GM12878 (cell line): ENCODE measurements around the gene RNASE7. TPM values are rescaled to one million over a fixed set of nuclear protein-coding genes. Genes with fewer than 3 reads are reported as not detected.
A peak's percentile ranks its signal among the peaks of the same experiment; 100 is the strongest.

Experiments used
- BHLHE40 ChIP-seq, 2 experiments: fragments of 450-650 bp in 1 of 2; IDR thresholded peaks; 2 replicates each; pipeline ENCODE4 v1.6.1; 2011 to 2017; ENCODE audit warnings: low read depth in 2 of 2, borderline replicate concordance in 1 of 2, improper control_type of control experiment in 1 of 2, low read length in 1 of 2, mild to moderate bottlenecking in 1 of 2
- CBX5 ChIP-seq: sonication (generic); IDR thresholded peaks from 2 replicates; pipeline ENCODE4 v1.6.1; 2016; ENCODE audit warnings: low read depth, moderate library complexity, mild to moderate bottlenecking, inconsistent platforms
- CREM ChIP-seq: IDR thresholded peaks from 2 replicates; pipeline ENCODE4 v1.6.1; 2014; ENCODE audit warnings: antibody characterized with exemption, low read depth
- EGR1 ChIP-seq, 2 experiments: IDR thresholded peaks; 1 replicate in 1 of 2; 2 replicates in 1 of 2; pipeline ENCODE4 v1.6.1; 2011 to 2012; ENCODE audit warnings: low read depth in 2 of 2, low read length in 2 of 2, borderline replicate concordance in 1 of 2, mild to moderate bottlenecking in 1 of 2, moderate library complexity in 1 of 2
- ESRRA ChIP-seq: IDR thresholded peaks from 2 replicates; pipeline ENCODE4 v1.6.1; 2012; ENCODE audit warnings: mild to moderate bottlenecking, low read length, improper control_type of control experiment
- FOS ChIP-seq: IDR thresholded peaks from 3 replicates; pipeline ENCODE4 v1.6.1; 2011; ENCODE audit warnings: borderline replicate concordance; ENCODE audit not compliant: insufficient read length; ENCODE audit errors: extremely low read depth
- IRF4 ChIP-seq: IDR thresholded peaks from 2 replicates; pipeline ENCODE4 v1.6.1; 2011; ENCODE audit warnings: low read depth, low read length
- NR2F1 ChIP-seq: fragments of 450-650 bp; conservative IDR thresholded peaks from 2 replicates; pipeline ENCODE4 v1.6.1; 2017; ENCODE audit warnings: mild to moderate bottlenecking
- PAX5 ChIP-seq: IDR thresholded peaks from 2 replicates; pipeline ENCODE4 v1.6.1; 2011; ENCODE audit warnings: low read depth, low read length, borderline replicate concordance
- PML ChIP-seq: IDR thresholded peaks from 2 replicates; pipeline ENCODE4 v1.6.1; 2012; ENCODE audit warnings: low read length, inconsistent platforms
- RBBP5 ChIP-seq: fragments of 200-600 bp; sonication (generic); conservative IDR thresholded peaks from 2 replicates; pipeline ENCODE4 v1.6.1; 2016
- RCOR1 ChIP-seq: conservative IDR thresholded peaks from 2 replicates; pipeline ENCODE4 v1.6.1; 2012; ENCODE audit warnings: low read depth, low read length, improper control_type of control experiment
- SIX5 ChIP-seq: IDR thresholded peaks from 2 replicates; pipeline ENCODE4 v1.6.1; 2011; ENCODE audit warnings: mild to moderate bottlenecking, low read depth, low read length, moderate library complexity; ENCODE audit not compliant: severe bottlenecking
- SMARCA5 ChIP-seq: fragments of 450-650 bp; IDR thresholded peaks from 2 replicates; pipeline ENCODE4 v1.6.1; 2017; ENCODE audit warnings: mild to moderate bottlenecking
- SP1 ChIP-seq: IDR thresholded peaks from one replicate; pipeline ENCODE4 v1.6.1; 2011; ENCODE audit warnings: low read depth, low read length
- SRF ChIP-seq, 2 experiments: IDR thresholded peaks; 2 replicates each; pipeline ENCODE4 v1.6.1; 2011; ENCODE audit warnings: low read depth in 2 of 2, low read length in 2 of 2, mild to moderate bottlenecking in 1 of 2, moderate library complexity in 1 of 2
- STAT1 ChIP-seq: fragments of 450-650 bp; conservative IDR thresholded peaks from 2 replicates; pipeline ENCODE4 v1.6.1; 2014; ENCODE audit warnings: antibody characterized with exemption, mild to moderate bottlenecking
- TCF3 ChIP-seq: IDR thresholded peaks from 2 replicates; pipeline ENCODE4 v1.6.1; 2012; ENCODE audit warnings: low read depth, mild to moderate bottlenecking, low read length, borderline replicate concordance; ENCODE audit not compliant: insufficient read depth
- ZNF207 ChIP-seq: fragments of 450-650 bp; IDR thresholded peaks from 2 replicates; pipeline ENCODE4 v1.6.1; 2014; ENCODE audit warnings: antibody characterized with exemption, mild to moderate bottlenecking, borderline replicate concordance
- polyA plus RNA-seq, 11 experiments: library from polyadenylated mRNA; depleted of rRNA in 4 of 11; unstranded in 6 of 11; stranded (reverse) in 5 of 11; fragments of >200 nt; fragmentation: Nextera tagmentation in 4 of 11; fragmentation: Illumina TruSeq in 1 of 11; extraction: Ambion mirVana in 4 of 11; extraction: Trizol in 1 of 11; gene quantifications; 1 replicate in 1 of 11; 2 replicates in 10 of 11; pipeline versions ENCODE4 v1.2.1 to v1.2.3, GENCODE V29; 2011 to 2016; ENCODE audit warnings: inconsistent platforms in 2 of 11, missing spikeins in 2 of 11, low read depth in 1 of 11
- total RNA-seq, 4 experiments: library from RNA; depleted of rRNA in 3 of 4; stranded (reverse); fragments of >200 nt in 3 of 4; fragmentation: Illumina TruSeq in 1 of 4; extraction: Trizol in 1 of 4; gene quantifications; 2 replicates each; pipeline versions ENCODE4 v1.2.1 to v1.2.3, GENCODE V29; 2013 to 2021
- TF ChIP-seq, protein P1 (sequence below), 3 experiments: IDR thresholded peaks in 2 of 3; conservative IDR thresholded peaks in 1 of 3; 2 replicates each; pipeline ENCODE4 v1.5.1; 2011; ENCODE audit warnings: low read depth in 3 of 3, low read length in 3 of 3, mild to moderate bottlenecking in 3 of 3, control low read depth in 2 of 3, moderate library complexity in 2 of 3, inconsistent platforms in 1 of 3, mixed read lengths in 1 of 3; ENCODE audit not compliant: control insufficient read depth in 2 of 3, insufficient read depth in 1 of 3; ENCODE audit errors: extremely low read depth in 1 of 3
- TF ChIP-seq, protein P2 (sequence below): fragments of 450-650 bp; IDR thresholded peaks from 2 replicates; pipeline ENCODE4 v1.6.1; 2016; ENCODE audit warnings: mild to moderate bottlenecking, moderate library complexity, borderline replicate concordance

RNASE7 gene
- total and polyA plus RNA-seq, 10 of the 15 experiments (the other 5 are each of a cell fraction or from before 2014, with no cell fraction given) = not detected

DNA sequence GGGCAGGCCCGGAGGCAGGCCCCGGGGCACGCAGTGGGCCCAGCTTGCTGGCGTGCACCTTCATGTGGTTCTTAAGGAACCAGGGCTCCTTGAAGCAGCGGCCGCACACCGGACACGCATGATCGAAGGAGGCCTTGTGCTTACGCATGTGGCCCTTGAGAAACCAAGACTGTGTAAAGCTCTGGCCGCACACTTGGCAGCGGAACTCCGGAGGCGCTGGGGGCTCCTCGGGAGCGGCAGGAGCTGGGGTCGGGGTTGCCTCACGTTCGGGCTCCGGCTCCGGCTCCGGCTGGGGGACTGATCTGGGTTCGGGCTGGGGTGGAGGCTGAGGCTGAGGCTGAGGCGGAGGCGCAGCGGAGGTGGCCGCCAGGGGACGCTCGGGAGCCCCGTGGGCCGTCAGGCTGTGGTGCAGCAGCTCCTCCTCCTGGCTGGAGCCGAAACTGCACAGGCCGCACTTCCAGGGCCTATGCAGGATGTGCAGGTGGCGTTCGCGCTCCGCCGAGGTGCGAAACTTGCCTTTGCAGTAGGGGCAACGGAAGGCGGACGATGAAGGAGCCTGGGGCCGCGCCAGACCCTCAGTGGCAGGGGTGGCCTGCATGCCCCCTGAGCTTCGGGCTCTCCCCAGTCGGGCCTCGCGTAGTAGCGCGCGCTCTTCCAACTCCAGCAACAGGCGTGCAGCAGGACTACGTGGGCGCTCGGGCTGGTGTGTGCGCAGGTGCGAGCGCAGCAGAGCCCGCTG lies 50.3 kb downstream of the RNASE7 start (continued):
- TF ChIP-seq, protein P1, sequence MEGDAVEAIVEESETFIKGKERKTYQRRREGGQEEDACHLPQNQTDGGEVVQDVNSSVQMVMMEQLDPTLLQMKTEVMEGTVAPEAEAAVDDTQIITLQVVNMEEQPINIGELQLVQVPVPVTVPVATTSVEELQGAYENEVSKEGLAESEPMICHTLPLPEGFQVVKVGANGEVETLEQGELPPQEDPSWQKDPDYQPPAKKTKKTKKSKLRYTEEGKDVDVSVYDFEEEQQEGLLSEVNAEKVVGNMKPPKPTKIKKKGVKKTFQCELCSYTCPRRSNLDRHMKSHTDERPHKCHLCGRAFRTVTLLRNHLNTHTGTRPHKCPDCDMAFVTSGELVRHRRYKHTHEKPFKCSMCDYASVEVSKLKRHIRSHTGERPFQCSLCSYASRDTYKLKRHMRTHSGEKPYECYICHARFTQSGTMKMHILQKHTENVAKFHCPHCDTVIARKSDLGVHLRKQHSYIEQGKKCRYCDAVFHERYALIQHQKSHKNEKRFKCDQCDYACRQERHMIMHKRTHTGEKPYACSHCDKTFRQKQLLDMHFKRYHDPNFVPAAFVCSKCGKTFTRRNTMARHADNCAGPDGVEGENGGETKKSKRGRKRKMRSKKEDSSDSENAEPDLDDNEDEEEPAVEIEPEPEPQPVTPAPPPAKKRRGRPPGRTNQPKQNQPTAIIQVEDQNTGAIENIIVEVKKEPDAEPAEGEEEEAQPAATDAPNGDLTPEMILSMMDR (IDR thresholded peaks at IDR 0.05 in 2 of 3, conservative IDR thresholded peaks at IDR 0.05 in 1 of 3; ENCODE audit: control insufficient read depth in 2 of 3, extremely low read depth in 1 of 3, insufficient read depth in 1 of 3, low read depth in 3 of 3, low read length in 3 of 3) = peak; percentile 100; a peak in 5 of 6 replicates
- 0 out of 3 replicates have a peak, but pooled peaks of 1 of the 2 experiments have one; percentile 17 for TF ChIP-seq EGR1 (IDR thresholded peaks at IDR 0.05; ENCODE audit: borderline replicate concordance in 1 of 2, low read depth in 2 of 2, low read length in 2 of 2)
- TF ChIP-seq TCF3 = peak; percentile 56; the same call in 1 of the 2 replicates
- TF ChIP-seq RCOR1 = no peak
- TF ChIP-seq NR2F1 = 0 out of 2 replicates have a peak, but pooled peaks have one; percentile 46
- peak; percentile 73 for TF ChIP-seq SP1
- no peak for TF ChIP-seq PML
- 0 out of 2 replicates have a peak, but pooled peaks have one; percentile 47 for TF ChIP-seq ZNF207
- peak; percentile 100 for TF ChIP-seq SMARCA5
- peak; percentile 86; the same call in 1 of the 2 replicates for TF ChIP-seq STAT1
- TF ChIP-seq PAX5 = peak; percentile 66
- TF ChIP-seq SRF (IDR thresholded peaks at IDR 0.05; ENCODE audit: low read depth in 2 of 2, low read length in 2 of 2) = peak in 1 of 2 experiments; percentile 63; a peak in 1 of 4 replicates
- no peak for TF ChIP-seq ESRRA
- TF ChIP-seq RBBP5 = no peak
- peak; percentile 10 for TF ChIP-seq SIX5
- TF ChIP-seq CREM = peak; percentile 69; the same call in 1 of the 2 replicates
- no peak for TF ChIP-seq FOS
- peak; percentile 82; the same call in 1 of the 2 replicates for TF ChIP-seq CBX5
- peak; percentile 66 for TF ChIP-seq IRF4
- TF ChIP-seq, protein P2, sequence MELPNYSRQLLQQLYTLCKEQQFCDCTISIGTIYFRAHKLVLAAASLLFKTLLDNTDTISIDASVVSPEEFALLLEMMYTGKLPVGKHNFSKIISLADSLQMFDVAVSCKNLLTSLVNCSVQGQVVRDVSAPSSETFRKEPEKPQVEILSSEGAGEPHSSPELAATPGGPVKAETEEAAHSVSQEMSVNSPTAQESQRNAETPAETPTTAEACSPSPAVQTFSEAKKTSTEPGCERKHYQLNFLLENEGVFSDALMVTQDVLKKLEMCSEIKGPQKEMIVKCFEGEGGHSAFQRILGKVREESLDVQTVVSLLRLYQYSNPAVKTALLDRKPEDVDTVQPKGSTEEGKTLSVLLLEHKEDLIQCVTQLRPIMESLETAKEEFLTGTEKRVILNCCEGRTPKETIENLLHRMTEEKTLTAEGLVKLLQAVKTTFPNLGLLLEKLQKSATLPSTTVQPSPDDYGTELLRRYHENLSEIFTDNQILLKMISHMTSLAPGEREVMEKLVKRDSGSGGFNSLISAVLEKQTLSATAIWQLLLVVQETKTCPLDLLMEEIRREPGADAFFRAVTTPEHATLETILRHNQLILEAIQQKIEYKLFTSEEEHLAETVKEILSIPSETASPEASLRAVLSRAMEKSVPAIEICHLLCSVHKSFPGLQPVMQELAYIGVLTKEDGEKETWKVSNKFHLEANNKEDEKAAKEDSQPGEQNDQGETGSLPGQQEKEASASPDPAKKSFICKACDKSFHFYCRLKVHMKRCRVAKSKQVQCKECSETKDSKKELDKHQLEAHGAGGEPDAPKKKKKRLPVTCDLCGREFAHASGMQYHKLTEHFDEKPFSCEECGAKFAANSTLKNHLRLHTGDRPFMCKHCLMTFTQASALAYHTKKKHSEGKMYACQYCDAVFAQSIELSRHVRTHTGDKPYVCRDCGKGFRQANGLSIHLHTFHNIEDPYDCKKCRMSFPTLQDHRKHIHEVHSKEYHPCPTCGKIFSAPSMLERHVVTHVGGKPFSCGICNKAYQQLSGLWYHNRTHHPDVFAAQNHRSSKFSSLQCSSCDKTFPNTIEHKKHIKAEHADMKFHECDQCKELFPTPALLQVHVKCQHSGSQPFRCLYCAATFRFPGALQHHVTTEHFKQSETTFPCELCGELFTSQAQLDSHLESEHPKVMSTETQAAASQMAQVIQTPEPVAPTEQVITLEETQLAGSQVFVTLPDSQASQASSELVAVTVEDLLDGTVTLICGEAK = no peak
- peak; percentile 24 to 58; a peak in 1 of 4 replicates for TF ChIP-seq BHLHE40 (IDR thresholded peaks at IDR 0.05; ENCODE audit: borderline replicate concordance in 1 of 2, low read depth in 2 of 2, low read length in 1 of 2)
